Spleen (tissue), 11 donors: ENCODE data around the gene OLFM1. TPM values are rescaled to one million over a fixed set of nuclear protein-coding genes. Genes with fewer than 3 reads are reported as not detected.

Experiments
- DNase-seq: peaks from one replicate; pipeline ENCODE4 v3.0.0-alpha.2; 2020
- H3K27ac ChIP-seq, 8 donors: fragments of 200-600 bp; sonication (generic) in 7 of 8; 1 replicate in 4 of 8; 2 replicates in 4 of 8; pipeline versions ENCODE4 v1.5.0 to v1.8.0; 2016 to 2021; ENCODE audit warnings: inconsistent platforms in 4 of 8, mild to moderate bottlenecking in 4 of 8, moderate library complexity in 1 of 8
- H3K27me3 ChIP-seq, 7 donors: fragments of 200-600 bp; sonication (generic) in 6 of 7; replicated peaks in 1 of 7; 1 replicate in 4 of 7; 2 replicates in 3 of 7; pipeline versions ENCODE4 v1.5.0 to v1.8.0; 2016 to 2021; ENCODE audit warnings: inconsistent platforms in 3 of 7, mild to moderate bottlenecking in 1 of 7
- H3K36me3 ChIP-seq, 6 donors: fragments of 200-600 bp; sonication (generic) in 5 of 6; 1 replicate in 4 of 6; 2 replicates in 2 of 6; pipeline versions ENCODE4 v1.5.0 to v1.8.0; 2016 to 2021; ENCODE audit warnings: inconsistent platforms in 2 of 6
- H3K4me1 ChIP-seq, 6 donors: fragments of 200-600 bp; sonication (generic) in 5 of 6; 1 replicate in 3 of 6; 2 replicates in 3 of 6; pipeline versions ENCODE4 v1.5.0 to v1.8.0; 2016 to 2021; ENCODE audit warnings: inconsistent platforms in 3 of 6
- H3K4me3 ChIP-seq, 8 donors: fragments of 200-600 bp; sonication (generic) in 7 of 8; 1 replicate in 4 of 8; 2 replicates in 4 of 8; pipeline versions ENCODE4 v1.5.0 to v1.8.0; 2016 to 2021; ENCODE audit warnings: inconsistent platforms in 4 of 8, mild to moderate bottlenecking in 4 of 8, moderate library complexity in 2 of 8
- H3K9me3 ChIP-seq, 8 donors: fragments of 200-600 bp; sonication (generic) in 7 of 8; 1 replicate in 4 of 8; 2 replicates in 4 of 8; pipeline versions ENCODE4 v1.5.0 to v1.8.0; 2016 to 2021; ENCODE audit warnings: inconsistent platforms in 4 of 8
- CTCF ChIP-seq, 11 experiments: fragments of 200-600 bp in 7 of 11; fragments of 450-650 bp in 4 of 11; sonication (generic) in 4 of 11; IDR thresholded peaks in 8 of 11; conservative IDR thresholded peaks in 3 of 11; 1 replicate in 7 of 11; 2 replicates in 4 of 11; pipeline versions ENCODE4 v1.4.0 to v1.8.0; 2016 to 2021; ENCODE audit warnings: antibody characterized with exemption in 11 of 11, inconsistent platforms in 4 of 11, mild to moderate bottlenecking in 1 of 11
- POLR2A ChIP-seq, 3 donors: fragments of 450-650 bp; IDR thresholded peaks; one replicate each; pipeline ENCODE4 v1.5.1; 2017; ENCODE audit warnings: antibody characterized with exemption in 3 of 3, mild to moderate bottlenecking in 1 of 3
- POLR2AphosphoS5 ChIP-seq, 3 donors: sonication (generic); formaldehyde crosslinking; IDR thresholded peaks; one replicate each; pipeline ENCODE4 v1.5.1; 2017; ENCODE audit warnings: antibody characterized with exemption in 3 of 3
- WGBS, 5 donors: extraction: QIAGEN DNeasy Blood & Tissue Kit in 3 of 5; methylation state at CpG; one replicate each; pipeline versions ENCODE4 v1.1.5 to v1.1.7; 2013 to 2018; 5-methylcytosine and 5-hydroxymethylcytosine counted together
- intact Hi-C: fragments of 100-400 bp; cut with DNase I; formaldehyde crosslinking; loops from one replicate; pipeline ENCODE4 v1.15.0; 2023; ENCODE audit warnings: low total_unique reads
- polyA plus RNA-seq, 3 donors: library from polyadenylated mRNA; stranded (reverse); fragments of 200-250 nt; gene quantifications; one replicate each; pipeline ENCODE4 v1.2.1, GENCODE V29; 2013
- total RNA-seq, 7 donors: library from RNA; depleted of rRNA in 3 of 7; stranded (reverse); fragments of >200 nt in 3 of 7; fragmentation: NEBNext Ultra II Directional in 4 of 7; extraction: Animal tissue kit (Norgen Biotek cat#: 25700) in 4 of 7; gene quantifications; one replicate each; pipeline versions ENCODE4 v1.1.0 to v1.2.1, GENCODE V29; 2016 to 2021
- donor health status: healthy with polysubstance abuse.
- donor health status: DM: no; HTN: no; CAD: no; lungs with moderate emphysema.
- donor health status: DM: no; HTN: no; CAD: no.
- donor health status: Bipolar disorder and iron deficiency.
- donor health status: healthy.
- donor health status: DM: no; HTN: no; CAD: no.
- donor health status: DM: yes; HTN: yes; CAD: no.

The OLFM1 gene
- total and polyA plus RNA-seq, 10 donors: 5.9 to 109 (median 44.7) TPM

GRCh38 chr9:135048046-135048757, 39.3 kb upstream of the OLFM1 start:
- 63 to 78% (median 71%) methylated on average over 11 of the region's 11 CpGs for WGBS, 5 donors
- intact Hi-C loops: no loop called here
- no peak overlapping the region for H3K4me3 ChIP-seq
- peaks cover 0 to 8% (median 0%) of the 10 kb centered on the region in 6 donors for H3K4me1 ChIP-seq
- no peak overlapping the region for H3K27ac ChIP-seq
- no peaks in the 10 kb centered on the region for H3K36me3 ChIP-seq
- H3K9me3 ChIP-seq: no peaks in the 10 kb centered on the region
- peaks cover 0 to 55% (median 0%) of the 10 kb centered on the region in 7 donors for H3K27me3 ChIP-seq
- no peak for DNase-seq
- TF ChIP-seq POLR2AphosphoS5 (IDR thresholded peaks at IDR 0.05): no peak
- TF ChIP-seq CTCF (IDR thresholded peaks at IDR 0.05 in 8 of 11, conservative IDR thresholded peaks at IDR 0.05 in 3 of 11): no peak
- no peak for TF ChIP-seq POLR2A (IDR thresholded peaks at IDR 0.05)

GRCh38 chr9:135048758-135049444, 38.6 kb upstream of the OLFM1 start:
- TF ChIP-seq CTCF (IDR thresholded peaks at IDR 0.05 in 8 of 11, conservative IDR thresholded peaks at IDR 0.05 in 3 of 11): no peak
- 82 to 85% (median 84%) methylated on average over 17 of the region's 17 CpGs for WGBS, 5 donors
- Histone ChIP-seq H3K36me3 (no peaks in the 10 kb centered on the region), H3K27ac (no peak overlapping the region), H3K9me3 (no peaks in the 10 kb centered on the region), H3K4me3 (no peak overlapping the region), H3K27me3 (peaks cover 0 to 62% (median 0%) of the 10 kb centered on the region in 7 donors), H3K4me1 (peaks cover 0 to 13% (median 4%) of the 10 kb centered on the region in 6 donors)
- DNase-seq: no peak
- intact Hi-C loops: no loop called here

- no peaks in the 10 kb centered on the region for H3K9me3 ChIP-seq
- intact Hi-C loops: no loop called here
- H3K27ac ChIP-seq: no peak overlapping the region
- TF ChIP-seq POLR2AphosphoS5 (IDR thresholded peaks at IDR 0.05) (no peak), CTCF (IDR thresholded peaks at IDR 0.05 in 8 of 11, conservative IDR thresholded peaks at IDR 0.05 in 3 of 11) (no peak), POLR2A (IDR thresholded peaks at IDR 0.05) (no peak)
- peaks cover 0 to 13% (median 4%) of the 10 kb centered on the region in 6 donors for H3K4me1 ChIP-seq
- WGBS, 5 donors: 75 to 93% (median 80%) methylated on average over 7 of the region's 7 CpGs
- no peaks in the 10 kb centered on the region for H3K36me3 ChIP-seq
- no peak for DNase-seq
- H3K4me3 ChIP-seq: no peak overlapping the region
- peaks cover 0 to 61% (median 0%) of the 10 kb centered on the region in 7 donors for H3K27me3 ChIP-seq
Observed at GRCh38 chr9:135049460-135049859, 38.0 kb upstream of the OLFM1 start.
